HG02852 (cell line): Measurements from ENCODE around the gene RGL3.
"Not testable (repeated sequence)": the region's sequence is repeated elsewhere in the genome, so short reads cannot be mapped to it uniquely, and the experiment has no call there.

ENCODE experiments used
- ATAC-seq: cut with Tn5 transposase; IDR thresholded peaks from one replicate; pipeline ENCODE4 v1.9.1; 2021; ENCODE audit warnings: mild to moderate bottlenecking, moderate library complexity; ENCODE audit not compliant: unreplicated experiment

RGL3 gene

DNA sequence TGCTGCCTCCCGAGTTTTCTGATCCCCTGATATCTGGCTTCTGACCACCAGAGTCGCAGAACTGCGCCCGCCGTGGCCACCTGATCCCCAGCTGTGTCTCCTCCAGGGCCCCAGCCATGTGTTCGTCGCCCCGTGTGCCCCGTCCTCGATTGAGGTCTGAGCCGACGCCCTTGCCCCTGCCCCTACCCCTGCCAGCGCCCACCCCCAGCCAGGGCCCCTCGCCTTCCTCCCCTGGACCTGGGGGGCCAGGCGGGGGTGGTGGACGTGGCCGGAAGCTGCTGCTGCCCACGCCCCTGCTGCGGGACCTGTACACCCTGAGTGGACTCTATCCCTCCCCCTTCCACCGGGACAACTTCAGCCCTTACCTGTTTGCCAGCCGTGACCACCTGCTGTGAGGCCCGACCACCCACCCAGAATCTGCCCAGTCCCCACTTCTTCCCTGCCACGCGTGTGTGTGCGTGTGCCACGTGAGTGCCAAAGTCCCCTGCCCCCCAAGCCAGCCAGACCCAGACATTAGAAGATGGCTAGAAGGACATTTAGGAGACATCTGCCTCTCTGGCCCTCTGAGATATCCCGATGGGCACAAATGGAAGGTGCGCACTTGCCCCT is 54.7 kb downstream of the RGL3 start:
- ATAC-seq, result no peak

- no peak for ATAC-seq
Measured at GRCh38 chr19:11363881-11364280, 55.2 kb downstream of the RGL3 start.

GRCh38 chr19:11361771-11362731 is 57.1 kb downstream of the RGL3 start:
- ATAC-seq, result no peak

- ATAC-seq, result no peak
Measured at GRCh38 chr19:11361037-11361770, 57.9 kb downstream of the RGL3 start.

GRCh38 chr19:11359421-11359820 is 59.7 kb downstream of the RGL3 start:
- ATAC-seq, result no peak

DNA sequence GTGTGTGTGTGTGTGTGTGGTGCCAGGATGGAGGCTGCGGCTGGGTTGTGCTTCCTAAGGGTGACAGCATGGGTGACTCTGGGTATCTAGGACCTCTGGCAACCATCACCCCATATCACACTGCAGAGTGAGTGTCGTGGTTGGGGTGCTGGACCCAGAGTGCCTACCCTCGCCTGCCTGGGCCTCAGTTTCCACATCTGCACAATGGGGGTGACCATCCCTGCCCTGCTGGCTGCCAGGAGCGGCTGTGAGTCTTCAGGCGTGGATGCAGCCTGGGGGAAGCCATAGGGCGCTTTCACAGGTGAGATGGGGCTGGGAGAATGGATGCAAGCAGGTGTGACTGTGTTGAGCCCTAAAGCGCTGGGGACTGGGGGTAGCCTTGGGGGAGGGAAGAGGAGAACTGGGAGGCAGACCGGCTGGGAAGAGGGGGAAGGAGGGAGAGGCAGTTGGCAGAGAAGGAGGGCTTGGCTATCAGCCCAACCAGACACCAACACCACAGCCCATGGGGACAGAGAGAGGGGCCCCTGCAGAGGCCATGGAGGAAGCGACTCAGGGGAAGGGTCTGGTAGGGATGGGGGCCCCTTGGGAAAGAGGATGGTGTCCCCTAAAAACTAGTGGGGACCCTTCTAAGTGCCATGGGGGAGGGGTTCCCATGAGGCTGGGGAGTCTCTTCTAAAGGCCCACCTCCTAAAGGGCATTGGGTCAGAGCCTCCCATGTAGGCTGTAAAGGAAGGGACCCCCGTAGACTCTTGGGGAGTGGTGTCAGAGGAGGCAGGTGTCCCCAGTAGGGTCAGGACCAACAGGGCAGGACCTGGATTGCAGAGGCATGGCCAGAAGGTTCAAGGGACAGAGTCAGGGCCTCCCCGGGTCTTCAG is 62.2 kb downstream of the RGL3 start:
- ATAC-seq, result no peak

GRCh38 chr19:11356074-11356397 is 63.1 kb downstream of the RGL3 start:
- no peak for ATAC-seq

DNA sequence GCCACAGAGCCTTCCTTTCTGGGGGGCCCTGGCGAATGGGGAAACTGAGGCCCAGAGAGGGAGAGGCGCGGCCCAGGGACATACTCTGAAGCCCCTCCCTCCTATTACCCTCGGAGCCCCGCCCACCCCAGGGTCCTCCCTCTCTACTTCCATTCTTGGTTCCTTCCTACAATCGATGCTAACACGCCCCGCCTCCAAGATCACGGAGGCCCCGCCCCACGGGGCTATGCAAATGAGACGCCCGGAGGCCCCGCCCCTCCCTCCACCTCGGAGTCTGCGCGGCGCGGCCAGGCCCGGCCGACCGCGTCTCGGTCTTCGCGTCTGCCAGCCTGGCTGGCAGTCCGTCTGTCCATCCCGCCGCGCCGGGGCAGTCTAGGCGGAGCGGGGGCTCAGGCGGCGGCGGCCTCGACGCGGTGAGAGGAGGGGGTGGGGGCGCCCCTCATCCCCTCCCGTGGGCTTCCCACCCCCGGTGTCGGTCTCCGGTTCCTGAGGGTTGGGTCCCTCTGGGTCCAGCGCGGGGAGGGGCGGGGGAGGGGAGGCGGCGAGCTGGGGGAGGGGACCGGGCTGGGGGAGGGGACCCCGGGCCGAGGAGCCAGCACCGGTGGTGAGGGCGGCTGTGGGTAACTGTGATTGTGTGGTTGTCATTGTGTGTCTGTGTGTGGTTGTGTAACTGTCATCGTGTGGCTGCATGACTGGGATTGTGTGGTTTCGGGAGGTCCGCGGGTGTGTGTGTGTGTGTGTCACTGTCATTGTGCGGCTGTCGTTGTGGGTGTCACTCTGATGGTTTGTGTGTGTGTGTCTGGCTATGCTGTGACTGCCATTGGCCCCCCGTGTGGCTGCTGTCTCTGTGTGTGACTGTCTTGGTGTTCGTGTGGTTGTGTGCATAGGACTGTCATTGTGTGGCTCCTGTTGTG is 63.7 kb downstream of the RGL3 start, which contains the start of gene PLPPR2:
TSS of gene PLPPR2 (plus strand) at position 273 of the 914 bp plus-strand sequence. CDS start 2,242 bp downstream, outside the sequence.
- peak; percentile 51 for ATAC-seq

GRCh38 chr19:11354102-11354501 is 65.0 kb downstream of the RGL3 start:
- not testable (repeated sequence) for ATAC-seq

- no peak for ATAC-seq
Measured at GRCh38 chr19:11349171-11349570, 69.9 kb downstream of the RGL3 start.

DNA sequence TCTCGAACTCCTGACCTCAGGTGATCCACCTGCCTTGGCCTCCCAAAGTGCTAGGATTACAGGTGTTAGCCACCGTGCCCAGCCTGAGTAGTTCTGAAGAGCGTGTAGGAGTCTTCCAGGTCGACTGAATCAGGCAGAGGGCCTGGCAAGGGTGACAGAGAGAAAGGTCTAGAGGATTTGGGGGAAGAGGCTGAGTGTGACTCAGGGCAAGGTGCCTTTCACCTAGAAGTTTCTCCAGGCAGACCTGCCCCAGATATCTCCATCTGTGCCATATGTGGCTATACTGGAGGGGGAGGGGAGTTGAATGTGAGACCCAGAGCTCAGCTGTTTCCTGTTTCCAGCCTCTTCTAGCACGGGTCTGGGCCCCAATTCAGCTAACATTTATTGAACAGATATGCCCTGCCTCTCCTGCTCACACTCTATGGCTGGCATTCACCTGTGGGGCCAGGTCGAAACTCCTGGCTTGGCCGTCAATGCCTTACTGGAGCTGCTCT is 71.5 kb downstream of the RGL3 start:
- no peak for ATAC-seq

GRCh38 chr19:11346104-11346940 is 72.8 kb downstream of the RGL3 start, which contains the start of the genes CCDC159 and TMEM205:
Gene CCDC159 (plus strand): TSS chr19:11346519. CDS start chr19:11346607, 88 bp downstream.
Gene TMEM205 (minus strand): TSS chr19:11346268. CDS start chr19:11345619, 649 bp downstream.
- ATAC-seq, result peak; percentile 95

- no peak for ATAC-seq
Measured at GRCh38 chr19:11345122-11345803, 73.9 kb downstream of the RGL3 start.
